Panc1 (cell line): Measurements from ENCODE around the gene TMOD1. TPM values are rescaled to one million over a fixed set of nuclear protein-coding genes. Genes with fewer than 3 reads are reported as not detected.
A peak's percentile ranks its signal among the peaks of the same experiment; 100 is the strongest.

Experiments used
- ATAC-seq: fragments of 200-7000 bp; cut with Tn5 transposase; 2 replicates; pipeline ENCODE4 v1.9.1; 2020; ENCODE audit warnings: mild to moderate bottlenecking, moderate library complexity
- BruUV-seq: library from RNA; stranded (reverse); fragments of 400-500 nt; replicated peaks from 2 replicates; lab custom pipeline; 2021; lab: Mats Ljungman, UMichigan
- CTCF ChIA-PET: fragments of 300-600 bp; sonication (Branson Sonifier 250); formaldehyde crosslinking; loops from one replicate; lab custom pipeline; 2022; ENCODE audit warnings: antibody characterized with exemption; lab: Charles Lee
- POLR2A ChIA-PET: fragments of 300-600 bp; sonication (Branson Sonifier 250); formaldehyde crosslinking; loops from one replicate; lab custom pipeline; 2022; ENCODE audit warnings: antibody characterized with exemption; lab: Charles Lee
- DNase-seq: peaks from one replicate; pipeline ENCODE4 v3.0.0-alpha.2; 2010; ENCODE audit warnings: low read depth, low spot score
- H3K27ac ChIP-seq: 2 replicates; pipeline ENCODE4 v1.5.1; 2011; ENCODE audit warnings: mild to moderate bottlenecking, low read length, inconsistent platforms
- H3K27me3 ChIP-seq: fragments of 200-500 bp; sonication (Bioruptor generic); 2 replicates; pipeline ENCODE4 v1.6.0; 2014; ENCODE audit warnings: low read length, inconsistent platforms; ENCODE audit not compliant: control insufficient read depth, insufficient read depth
- H3K36me3 ChIP-seq: fragments of 200-500 bp; sonication (Bioruptor generic); 2 replicates; pipeline ENCODE4 v1.5.1; 2014; ENCODE audit warnings: inconsistent platforms, mild to moderate bottlenecking, low read length, moderate library complexity; ENCODE audit not compliant: control insufficient read depth, insufficient read depth
- H3K4me1 ChIP-seq: 2 replicates; pipeline ENCODE4 v1.5.1; 2011; ENCODE audit warnings: inconsistent platforms, mild to moderate bottlenecking, low read length, moderate library complexity; ENCODE audit not compliant: control insufficient read depth, insufficient read depth
- H3K4me3 ChIP-seq, 2 experiments: 2 replicates each; pipeline ENCODE4 v1.5.1; 2011 to 2012; ENCODE audit warnings: low read depth in 2 of 2, low read length in 2 of 2, mild to moderate bottlenecking in 2 of 2, inconsistent platforms in 1 of 2, moderate library complexity in 1 of 2
- H3K9me3 ChIP-seq: fragments of 200-500 bp; sonication (Bioruptor generic); 2 replicates; pipeline ENCODE4 v1.5.1; 2014; ENCODE audit warnings: low read depth, mild to moderate bottlenecking, inconsistent platforms, low read length, moderate library complexity; ENCODE audit not compliant: control insufficient read depth, insufficient read depth
- POLR2AphosphoS5 ChIP-seq: IDR thresholded peaks from 2 replicates; pipeline ENCODE4 v1.6.1; 2012; ENCODE audit warnings: mild to moderate bottlenecking, low read depth, low read length, moderate library complexity
- SIN3A ChIP-seq: IDR thresholded peaks from 2 replicates; pipeline ENCODE4 v1.6.1; 2012; ENCODE audit warnings: low read depth, mild to moderate bottlenecking, low read length, moderate library complexity, borderline replicate concordance; ENCODE audit not compliant: insufficient read depth
- TCF7L2 ChIP-seq: IDR thresholded peaks from 2 replicates; pipeline ENCODE4 v1.6.1; 2011; ENCODE audit warnings: mild to moderate bottlenecking, low read depth, low read length, inconsistent platforms
- in situ Hi-C: cut with HindIII; loops from 2 replicates; pipeline ENCODE4 v1.10.0; 2016; ENCODE audit warnings: low sequenced_read_pairs, low pct_unique_long_range_greater_than_20kb
- intact Hi-C: fragments of 100-400 bp; cut with micrococcal nuclease; formaldehyde crosslinking; loops from one replicate; pipeline ENCODE4 v1.10.0; 2022; ENCODE audit not compliant: unreplicated experiment
- total RNA-seq: library from RNA; stranded (reverse); gene quantifications from one replicate; pipeline ENCODE4 v1.2.1, GENCODE V29; 2021; ENCODE audit not compliant: unreplicated experiment
- TF ChIP-seq, protein P1 (sequence below), 2 experiments: IDR thresholded peaks; 2 replicates each; pipeline ENCODE4 v1.6.1; 2011 to 2012; ENCODE audit warnings: low read depth in 2 of 2, control low read depth in 1 of 2, low read length in 1 of 2, mild to moderate bottlenecking in 1 of 2, moderate library complexity in 1 of 2; ENCODE audit not compliant: insufficient read depth in 1 of 2
- TF ChIP-seq, protein P2 (sequence below): fragments of 450-650 bp; IDR thresholded peaks from 2 replicates; pipeline ENCODE4 v1.5.1; 2017; ENCODE audit warnings: mild to moderate bottlenecking

The TMOD1 gene
- total RNA-seq, 1 experiment from 2014 or later, result 1.4 TPM

DNA sequence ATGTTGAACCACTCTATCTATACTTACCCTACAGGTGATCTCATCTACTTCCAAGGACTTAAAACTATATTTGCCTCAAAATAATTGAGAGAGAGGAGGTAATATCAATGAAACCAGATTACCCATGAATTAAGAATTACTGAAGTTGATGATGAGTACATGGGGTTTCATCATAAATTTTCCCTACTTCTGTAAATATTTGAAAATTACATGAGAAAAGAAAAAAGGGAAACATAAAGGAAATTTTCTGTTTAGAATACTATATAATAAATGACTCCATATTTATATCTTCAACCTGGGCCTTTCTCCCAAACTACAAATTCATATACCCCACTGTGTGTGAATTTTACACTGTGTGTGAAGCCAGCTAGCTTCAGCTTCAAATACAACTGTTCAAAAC, 129.1 kb downstream of the TMOD1 start:
- POLR2A ChIA-PET, result no interaction called here
- ATAC-seq (no peak), DNase-seq (no peak)
- intact Hi-C loops (no loop called here), in situ Hi-C loops (no loop called here)
- Histone ChIP-seq H3K27me3 (no peaks in the 10 kb centered on the region), H3K4me3 (no peak overlapping the region), H3K36me3 (peaks cover 3% of the 10 kb centered on the region), H3K9me3 (no peaks in the 10 kb centered on the region), H3K4me1 (peaks cover 11% of the 10 kb centered on the region), H3K27ac (no peak overlapping the region)
- CTCF ChIA-PET, result no interaction called here
- BruUV-seq, result TSS peak; percentile 33
- TF ChIP-seq POLR2AphosphoS5, result no peak
- TF ChIP-seq, protein P1, sequence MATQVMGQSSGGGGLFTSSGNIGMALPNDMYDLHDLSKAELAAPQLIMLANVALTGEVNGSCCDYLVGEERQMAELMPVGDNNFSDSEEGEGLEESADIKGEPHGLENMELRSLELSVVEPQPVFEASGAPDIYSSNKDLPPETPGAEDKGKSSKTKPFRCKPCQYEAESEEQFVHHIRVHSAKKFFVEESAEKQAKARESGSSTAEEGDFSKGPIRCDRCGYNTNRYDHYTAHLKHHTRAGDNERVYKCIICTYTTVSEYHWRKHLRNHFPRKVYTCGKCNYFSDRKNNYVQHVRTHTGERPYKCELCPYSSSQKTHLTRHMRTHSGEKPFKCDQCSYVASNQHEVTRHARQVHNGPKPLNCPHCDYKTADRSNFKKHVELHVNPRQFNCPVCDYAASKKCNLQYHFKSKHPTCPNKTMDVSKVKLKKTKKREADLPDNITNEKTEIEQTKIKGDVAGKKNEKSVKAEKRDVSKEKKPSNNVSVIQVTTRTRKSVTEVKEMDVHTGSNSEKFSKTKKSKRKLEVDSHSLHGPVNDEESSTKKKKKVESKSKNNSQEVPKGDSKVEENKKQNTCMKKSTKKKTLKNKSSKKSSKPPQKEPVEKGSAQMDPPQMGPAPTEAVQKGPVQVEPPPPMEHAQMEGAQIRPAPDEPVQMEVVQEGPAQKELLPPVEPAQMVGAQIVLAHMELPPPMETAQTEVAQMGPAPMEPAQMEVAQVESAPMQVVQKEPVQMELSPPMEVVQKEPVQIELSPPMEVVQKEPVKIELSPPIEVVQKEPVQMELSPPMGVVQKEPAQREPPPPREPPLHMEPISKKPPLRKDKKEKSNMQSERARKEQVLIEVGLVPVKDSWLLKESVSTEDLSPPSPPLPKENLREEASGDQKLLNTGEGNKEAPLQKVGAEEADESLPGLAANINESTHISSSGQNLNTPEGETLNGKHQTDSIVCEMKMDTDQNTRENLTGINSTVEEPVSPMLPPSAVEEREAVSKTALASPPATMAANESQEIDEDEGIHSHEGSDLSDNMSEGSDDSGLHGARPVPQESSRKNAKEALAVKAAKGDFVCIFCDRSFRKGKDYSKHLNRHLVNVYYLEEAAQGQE (IDR thresholded peaks at IDR 0.05; ENCODE audit: insufficient read depth in 1 of 2, low read depth in 2 of 2, low read length in 1 of 2), result no peak
- TF ChIP-seq SIN3A, result no peak
- TF ChIP-seq, protein P2, sequence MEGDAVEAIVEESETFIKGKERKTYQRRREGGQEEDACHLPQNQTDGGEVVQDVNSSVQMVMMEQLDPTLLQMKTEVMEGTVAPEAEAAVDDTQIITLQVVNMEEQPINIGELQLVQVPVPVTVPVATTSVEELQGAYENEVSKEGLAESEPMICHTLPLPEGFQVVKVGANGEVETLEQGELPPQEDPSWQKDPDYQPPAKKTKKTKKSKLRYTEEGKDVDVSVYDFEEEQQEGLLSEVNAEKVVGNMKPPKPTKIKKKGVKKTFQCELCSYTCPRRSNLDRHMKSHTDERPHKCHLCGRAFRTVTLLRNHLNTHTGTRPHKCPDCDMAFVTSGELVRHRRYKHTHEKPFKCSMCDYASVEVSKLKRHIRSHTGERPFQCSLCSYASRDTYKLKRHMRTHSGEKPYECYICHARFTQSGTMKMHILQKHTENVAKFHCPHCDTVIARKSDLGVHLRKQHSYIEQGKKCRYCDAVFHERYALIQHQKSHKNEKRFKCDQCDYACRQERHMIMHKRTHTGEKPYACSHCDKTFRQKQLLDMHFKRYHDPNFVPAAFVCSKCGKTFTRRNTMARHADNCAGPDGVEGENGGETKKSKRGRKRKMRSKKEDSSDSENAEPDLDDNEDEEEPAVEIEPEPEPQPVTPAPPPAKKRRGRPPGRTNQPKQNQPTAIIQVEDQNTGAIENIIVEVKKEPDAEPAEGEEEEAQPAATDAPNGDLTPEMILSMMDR, result no peak
- TF ChIP-seq TCF7L2, result no peak

DNA sequence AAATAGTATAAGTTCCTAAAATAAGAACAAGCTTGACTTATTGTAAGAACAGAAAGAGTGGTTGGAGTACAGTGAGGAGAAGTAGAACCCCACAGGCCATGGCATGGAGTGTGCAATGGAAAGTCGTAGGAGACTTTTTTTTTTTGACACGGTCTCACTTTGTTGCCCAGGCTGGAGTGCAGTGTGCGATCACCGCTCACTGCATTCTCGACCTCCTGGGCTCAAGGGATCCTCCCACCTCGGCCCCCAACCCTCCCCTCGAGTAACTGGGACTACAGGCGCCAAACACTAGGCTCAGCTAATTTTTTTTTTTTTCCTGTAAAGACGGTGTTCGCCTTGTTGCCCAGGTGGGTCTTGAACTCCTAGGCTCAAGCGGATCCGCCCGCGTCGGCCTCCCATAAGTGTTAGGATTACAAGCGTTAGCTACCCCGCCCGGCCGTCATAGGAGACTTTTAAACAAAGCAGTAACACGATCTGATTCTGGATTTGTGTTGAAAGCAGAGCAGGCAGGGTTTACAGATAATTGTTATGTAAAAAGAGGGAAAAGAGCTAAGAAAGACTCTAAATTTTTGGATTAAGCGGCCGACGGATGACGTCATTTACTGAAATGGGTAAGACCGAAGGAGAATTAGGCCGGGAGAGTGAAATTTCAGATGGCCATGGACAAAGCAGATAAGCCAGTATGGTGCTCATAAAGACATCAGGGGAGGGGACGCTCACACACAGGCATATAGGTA, 130.9 kb downstream of the TMOD1 start:
- H3K27me3 ChIP-seq, result no peaks in the 10 kb centered on the region
- H3K4me1 ChIP-seq, result peaks cover 22% of the 10 kb centered on the region
- DNase-seq, result peak; percentile 5
- peak overlapping the region; percentile 95 for H3K27ac ChIP-seq
- in situ Hi-C loops, result no loop called here
- BruUV-seq, result TSS peak; percentile 94
- no peak for TF ChIP-seq POLR2AphosphoS5
- TF ChIP-seq, protein P2, result no peak
- TF ChIP-seq, protein P1 (IDR thresholded peaks at IDR 0.05; ENCODE audit: insufficient read depth in 1 of 2, low read depth in 2 of 2, low read length in 1 of 2), result no peak
- TF ChIP-seq TCF7L2, result no peak
- no peak for TF ChIP-seq SIN3A
- H3K9me3 ChIP-seq, result no peaks in the 10 kb centered on the region
- ChIA-PET POLR2A (interaction anchor here (0.6 to 1.2 kb wide), 6 partner anchors 11 to 493 kb away, joined by 3 to 4 read pairs (median 3); no protein-coding TSS in a partner anchor), CTCF (no interaction called here)
- H3K36me3 ChIP-seq, result peaks cover 3% of the 10 kb centered on the region
- intact Hi-C loops, result no loop called here
- peak; percentile 26; the same call in 1 of the 2 replicates for ATAC-seq
- H3K4me3 ChIP-seq, result peak overlapping the region; percentile 87 to 96
